HG03354 (cell line): Measurements from ENCODE around the gene PHF21A.
A peak's percentile ranks its signal among the peaks of the same experiment; 100 is the strongest.

Source experiments
- ATAC-seq: cut with Tn5 transposase; IDR thresholded peaks from one replicate; pipeline ENCODE4 v1.9.1; 2021; ENCODE audit warnings: mild to moderate bottlenecking; ENCODE audit not compliant: unreplicated experiment, poor library complexity, severe bottlenecking

Gene PHF21A

DNA sequence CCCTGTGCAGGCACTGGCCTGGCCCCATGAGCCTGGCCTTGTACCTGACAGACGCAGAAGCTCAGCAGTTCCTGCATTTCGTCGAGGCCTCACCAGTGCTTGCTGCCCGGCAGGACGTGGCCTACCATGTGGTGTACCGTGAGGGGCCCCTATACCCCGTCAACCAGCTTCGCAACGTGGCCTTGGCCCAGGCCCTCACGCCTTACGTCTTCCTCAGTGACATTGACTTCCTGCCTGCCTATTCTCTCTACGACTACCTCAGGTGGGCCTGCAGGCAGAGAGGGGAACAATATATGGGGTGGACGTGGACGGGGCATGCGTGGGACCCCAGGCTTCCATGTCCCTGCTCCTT lies 193.9 kb downstream of the PHF21A start:
- no peak for ATAC-seq

DNA sequence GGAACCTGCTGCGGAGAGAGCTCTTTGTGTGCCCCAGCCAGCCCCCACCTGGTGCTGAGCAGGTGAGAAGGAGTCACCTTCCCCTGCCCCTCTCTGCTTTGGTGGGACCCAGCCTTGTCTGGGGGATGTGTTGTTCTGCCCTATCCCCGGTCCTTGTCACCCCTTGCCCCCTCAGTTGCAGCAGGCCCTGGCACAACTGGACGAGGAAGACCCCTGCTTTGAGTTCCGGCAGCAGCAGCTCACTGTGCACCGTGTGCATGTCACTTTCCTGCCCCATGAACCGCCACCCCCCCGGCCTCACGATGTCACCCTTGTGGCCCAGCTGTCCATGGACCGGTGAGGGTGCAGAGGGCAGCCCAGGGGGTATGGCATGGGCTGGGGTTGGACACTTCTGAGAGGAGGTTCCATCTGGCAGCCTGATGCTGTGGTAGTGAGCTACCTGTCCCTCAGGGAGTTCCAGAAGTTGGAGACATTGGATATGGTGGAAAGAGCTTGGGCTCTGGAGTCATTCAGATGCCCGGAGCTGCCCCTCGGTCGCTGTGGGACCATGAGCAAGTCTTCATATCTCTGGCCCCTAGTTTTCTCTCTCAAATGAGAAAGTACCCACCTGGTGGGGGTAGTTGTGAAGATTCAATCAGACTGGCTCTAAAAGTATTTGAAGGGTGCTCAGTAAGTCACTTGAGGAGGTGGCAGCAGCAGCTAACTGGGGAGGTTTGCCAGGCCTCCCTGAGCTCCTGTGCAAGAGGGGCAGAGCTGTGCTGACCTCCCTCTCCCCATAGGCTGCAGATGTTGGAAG lies 194.5 kb downstream of the PHF21A start:
- ATAC-seq: no peak

DNA sequence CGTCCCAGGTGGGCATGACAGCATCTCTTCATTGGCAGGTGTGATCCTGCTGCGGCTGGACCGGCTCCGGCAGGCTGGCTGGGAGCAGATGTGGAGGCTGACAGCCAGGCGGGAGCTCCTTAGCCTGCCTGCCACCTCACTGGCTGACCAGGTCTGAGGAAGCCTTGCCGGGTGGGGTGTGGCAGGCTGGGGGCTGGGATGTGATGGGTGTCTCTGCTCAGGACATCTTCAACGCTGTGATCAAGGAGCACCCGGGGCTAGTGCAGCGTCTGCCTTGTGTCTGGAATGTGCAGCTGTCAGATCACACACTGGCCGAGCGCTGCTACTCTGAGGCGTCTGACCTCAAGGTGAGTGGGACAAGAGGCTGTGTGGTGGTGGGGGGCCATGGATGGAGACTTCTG lies 195.3 kb downstream of the PHF21A start:
- no peak for ATAC-seq

DNA sequence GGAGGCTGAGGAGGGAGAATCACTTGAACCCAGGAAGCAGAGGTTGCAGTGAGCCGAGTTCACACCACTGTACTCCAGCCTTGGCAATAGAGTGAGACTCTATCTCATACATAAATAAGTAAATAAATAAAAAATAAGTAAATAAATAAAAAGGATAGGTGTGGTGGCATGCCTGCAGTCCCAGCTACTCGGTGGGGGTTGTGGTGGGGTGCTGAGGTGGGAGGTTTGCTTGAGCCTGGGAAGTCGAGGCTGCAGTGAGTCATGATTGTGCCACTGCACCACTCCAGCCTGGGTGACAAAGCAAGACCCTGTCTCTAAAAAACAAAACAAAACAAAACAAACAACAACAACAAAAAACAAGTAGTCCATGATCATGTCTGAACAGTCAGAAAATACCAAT lies 195.7 kb downstream of the PHF21A start:
- ATAC-seq: no peak

DNA sequence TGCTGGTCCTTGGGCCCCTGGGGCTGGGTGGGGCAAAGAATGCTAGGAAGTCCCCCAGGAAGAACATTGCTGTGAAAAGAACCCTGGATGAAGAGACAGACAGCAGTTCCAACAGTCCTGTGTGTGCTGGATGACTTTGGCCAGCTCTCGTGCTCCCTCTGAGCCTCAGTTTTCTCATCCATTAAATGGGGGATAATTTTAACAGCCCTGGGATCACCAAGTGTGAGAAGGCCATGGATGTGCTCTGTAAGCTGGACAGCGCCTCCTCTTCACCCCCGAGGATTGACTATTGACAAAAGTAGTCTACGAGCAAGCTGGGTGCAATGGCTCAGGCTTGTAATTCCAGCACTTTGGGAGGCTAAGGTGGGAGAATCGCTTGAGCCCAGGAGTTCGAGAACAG lies 196.3 kb downstream of the PHF21A start:
- ATAC-seq: no peak

DNA sequence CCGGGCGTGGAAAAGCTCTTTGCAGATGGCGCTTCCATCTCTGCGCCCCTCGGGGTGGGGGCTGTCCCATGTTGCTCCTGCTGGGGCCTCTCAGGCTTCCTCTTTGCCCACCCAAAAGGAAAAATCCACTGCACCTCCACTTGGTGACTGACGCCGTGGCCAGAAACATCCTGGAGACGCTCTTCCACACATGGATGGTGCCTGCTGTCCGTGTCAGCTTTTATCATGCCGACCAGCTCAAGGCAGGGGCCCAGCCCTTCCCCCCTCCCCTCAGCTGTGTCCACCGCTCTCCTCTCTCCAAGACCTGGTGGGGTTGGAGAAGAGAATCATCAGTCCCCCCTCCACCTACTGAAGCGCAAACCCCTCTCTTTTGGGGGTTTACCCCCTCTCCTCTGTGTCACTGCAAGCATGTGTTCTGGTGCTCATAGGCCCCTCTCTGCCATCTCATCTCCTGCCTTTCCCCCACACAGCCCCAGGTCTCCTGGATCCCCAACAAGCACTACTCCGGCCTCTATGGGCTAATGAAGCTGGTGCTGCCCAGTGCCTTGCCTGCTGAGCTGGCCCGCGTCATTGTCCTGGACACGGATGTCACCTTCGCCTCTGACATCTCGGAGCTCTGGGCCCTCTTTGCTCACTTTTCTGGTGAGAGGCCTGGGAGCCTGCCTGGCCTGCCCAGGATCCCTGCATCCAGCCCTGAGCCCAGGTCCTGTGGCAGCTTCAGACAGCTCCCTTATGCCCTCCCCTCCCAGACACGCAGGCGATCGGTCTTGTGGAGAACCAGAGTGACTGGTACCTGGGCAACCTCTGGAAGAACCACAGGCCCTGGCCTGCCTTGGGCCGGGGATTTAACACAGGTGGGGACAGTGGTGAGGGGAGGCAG lies 197.0 kb downstream of the PHF21A start:
- ATAC-seq: no peak

DNA sequence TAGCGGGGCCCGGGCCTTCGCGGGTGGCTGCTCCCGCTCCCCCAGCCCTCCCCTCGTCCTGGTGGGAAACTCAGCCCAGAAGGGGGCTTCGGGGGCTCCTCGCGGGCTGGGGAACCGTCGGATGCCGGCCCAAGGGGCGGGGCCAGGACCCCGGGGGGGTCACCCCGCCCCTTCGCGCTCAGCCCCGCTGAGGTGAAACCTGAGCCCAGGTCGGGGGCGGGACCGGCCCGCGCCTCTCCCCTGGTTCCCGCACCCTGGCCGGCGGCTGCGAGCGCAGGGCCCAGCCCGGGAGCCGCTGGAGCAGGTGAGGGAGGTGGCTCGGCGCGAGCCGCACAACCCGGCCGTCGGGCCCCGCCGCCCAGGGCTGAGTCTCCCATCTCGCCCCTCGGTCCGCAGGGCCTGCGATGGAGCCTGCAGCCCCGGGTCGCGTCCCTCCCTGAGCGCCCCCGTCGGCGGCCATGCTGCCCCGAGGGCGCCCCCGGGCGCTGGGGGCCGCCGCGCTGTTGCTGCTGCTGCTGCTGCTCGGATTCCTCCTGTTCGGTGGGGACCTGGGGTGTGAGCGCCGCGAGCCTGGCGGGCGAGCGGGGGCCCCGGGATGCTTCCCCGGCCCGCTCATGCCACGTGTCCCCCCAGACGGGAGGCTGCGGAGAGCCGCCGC lies 198.7 kb downstream of the PHF21A start, which contains the start of gene LARGE2:
Gene LARGE2, plus strand, starts transcription at position 232 of the 658 bp plus-strand sequence. Its CDS starts 227 bp downstream, at position 459.
- no peak for ATAC-seq

DNA sequence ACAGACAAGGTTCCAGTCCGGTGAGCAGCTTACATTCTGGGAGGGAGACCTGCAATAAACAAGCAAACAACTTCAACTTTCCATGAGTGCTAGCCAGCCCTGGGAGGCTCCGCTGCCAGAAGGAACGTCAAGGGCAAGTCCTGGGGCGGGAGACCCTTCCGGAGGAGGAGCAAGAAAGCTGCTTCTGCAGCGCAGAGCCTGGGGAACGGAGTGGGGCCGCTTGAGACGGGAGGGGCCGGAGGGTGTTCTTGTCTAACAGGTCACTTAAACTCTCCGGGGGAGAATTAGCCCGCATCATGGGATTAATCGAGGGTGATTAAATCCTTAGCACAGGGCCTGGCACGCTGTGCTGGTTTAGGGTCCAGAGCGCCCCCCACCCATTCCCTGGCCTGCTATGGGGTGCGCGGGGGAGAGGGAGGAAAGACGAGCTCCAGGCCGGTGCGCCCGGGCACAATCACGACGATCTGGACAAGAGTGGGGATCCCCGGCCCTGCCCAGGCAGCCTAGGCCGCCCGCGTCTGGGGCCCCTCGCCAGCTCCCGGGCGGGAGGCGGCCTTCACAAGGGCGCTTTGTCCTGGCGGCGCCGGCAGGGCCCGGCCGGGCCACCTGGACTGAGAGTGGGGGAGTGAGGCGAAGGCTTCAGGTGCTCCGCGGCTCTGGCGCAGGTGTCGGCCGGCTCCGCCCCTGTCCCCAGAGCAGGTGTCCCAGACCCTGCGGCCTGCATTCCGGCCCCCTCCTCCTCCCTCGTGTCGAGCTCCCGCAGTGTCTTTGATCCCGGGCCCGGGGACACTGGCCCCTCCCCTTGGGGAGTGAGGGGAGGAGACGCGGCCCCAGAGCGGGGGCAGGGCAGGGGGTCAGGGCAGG lies 199.5 kb downstream of the PHF21A start:
- no peak for ATAC-seq

DNA sequence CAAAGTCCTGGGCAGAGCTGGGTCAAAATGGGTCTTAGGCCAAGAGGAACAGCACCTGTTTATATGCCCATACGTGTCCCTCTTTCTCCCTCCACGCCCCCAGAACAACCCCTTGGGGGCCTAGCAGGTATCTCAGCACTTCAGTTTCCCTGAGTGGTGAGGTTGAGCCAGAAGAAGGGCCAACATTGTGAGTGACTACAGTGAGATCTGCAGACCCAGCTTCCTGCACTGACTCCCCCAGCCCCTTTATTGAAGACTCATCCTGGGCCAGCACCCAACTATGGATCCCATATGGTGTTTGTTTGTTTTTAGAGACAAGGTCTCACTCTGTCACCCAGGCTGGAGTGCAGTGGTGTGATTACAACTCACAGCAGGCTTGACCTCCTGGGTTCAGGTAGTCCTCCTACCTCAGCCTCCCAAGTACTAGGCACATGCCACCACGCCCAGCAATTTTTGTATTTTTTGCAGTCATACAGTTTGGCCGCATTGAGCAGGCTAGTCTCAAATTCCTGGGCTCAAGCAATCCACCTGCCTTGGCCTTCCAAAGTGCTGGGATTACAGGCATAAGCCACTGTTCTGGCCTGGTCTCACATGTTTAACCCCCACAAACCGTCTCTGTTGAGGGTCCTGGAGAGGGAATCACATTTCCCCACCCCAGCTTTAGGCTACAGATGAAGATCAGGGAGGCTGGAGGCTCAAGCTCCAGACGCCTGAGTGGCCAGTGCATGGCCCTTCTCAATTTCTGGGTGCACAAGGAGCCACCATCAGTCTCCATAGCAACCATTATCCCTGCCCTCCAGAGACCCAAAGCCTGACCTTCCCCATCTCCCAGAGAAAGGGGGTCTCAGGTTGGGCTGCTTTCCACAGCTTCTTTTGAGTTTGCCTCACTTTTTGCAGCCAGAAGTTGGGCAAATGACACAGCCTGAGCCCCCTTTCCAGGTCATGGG lies 200.4 kb downstream of the PHF21A start:
- no peak for ATAC-seq

DNA sequence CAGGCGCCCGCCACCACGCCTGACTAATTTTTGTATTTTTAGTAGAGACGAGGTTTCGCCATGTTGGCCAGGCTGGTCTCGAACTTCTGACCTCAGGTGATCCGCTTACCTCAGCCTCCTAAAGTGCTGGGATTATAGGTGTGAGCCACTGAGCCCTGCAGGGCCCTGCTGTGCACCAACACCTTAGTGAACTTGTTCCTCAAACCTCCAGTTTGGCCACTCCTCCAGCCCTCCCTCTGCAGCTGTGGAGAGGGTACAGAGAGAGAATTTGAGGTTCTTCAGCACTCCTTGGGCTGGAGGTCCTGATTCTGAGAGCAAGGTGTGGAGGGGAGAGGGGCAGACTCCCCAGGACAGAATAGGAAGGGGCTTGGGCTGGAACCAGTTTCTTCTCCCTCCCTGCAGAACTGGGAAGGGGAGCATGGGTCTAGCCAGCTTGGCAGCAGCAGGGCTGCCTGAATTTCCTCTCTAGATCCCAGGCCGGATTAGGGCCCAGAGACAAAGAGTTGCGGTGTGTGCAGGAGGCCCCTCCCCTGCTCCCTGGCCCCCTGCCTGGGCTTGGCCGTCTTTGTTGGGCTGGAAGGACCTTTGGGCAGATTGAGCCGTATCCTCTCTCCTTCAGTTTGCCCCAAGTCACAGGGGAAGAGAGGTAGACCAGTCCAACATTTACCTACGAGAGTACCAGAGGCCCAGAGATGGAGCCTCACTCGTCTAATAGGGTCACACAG lies 201.3 kb downstream of the PHF21A start:
- ATAC-seq: no peak

DNA sequence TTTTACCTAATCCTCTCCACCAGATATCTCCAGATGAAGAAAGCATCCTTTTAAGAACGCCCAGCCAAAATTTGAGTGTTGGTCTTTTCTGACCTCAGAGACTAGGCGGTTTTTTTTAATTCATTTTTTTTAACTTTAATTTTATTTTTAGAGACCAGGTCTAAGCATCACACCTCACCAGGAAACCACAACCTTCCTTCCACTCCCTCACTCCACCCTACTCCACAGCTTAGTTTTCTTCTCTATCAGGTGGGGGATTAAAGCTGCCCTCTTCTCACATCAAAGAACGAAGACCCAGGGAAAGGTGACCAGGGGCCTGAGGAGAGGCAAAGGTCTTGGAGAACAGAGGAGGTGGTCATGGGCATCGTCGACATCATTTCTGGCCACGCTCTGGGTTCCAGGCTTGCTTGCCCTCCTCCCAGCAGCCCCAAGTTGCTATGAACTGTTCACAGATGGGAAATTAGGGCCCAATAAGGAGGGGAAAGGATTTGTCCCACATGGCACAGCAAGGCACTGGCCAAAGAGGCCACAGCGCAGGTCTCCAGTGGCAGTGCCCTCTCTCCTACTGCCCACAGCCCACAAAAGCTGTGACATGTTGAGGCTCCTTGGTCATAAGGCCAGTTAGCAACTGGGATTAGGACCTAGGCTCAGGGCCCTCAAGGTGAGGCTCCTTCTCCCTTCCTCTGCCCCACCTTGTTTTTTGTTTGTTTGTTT lies 202.1 kb downstream of the PHF21A start:
- ATAC-seq: no peak

DNA sequence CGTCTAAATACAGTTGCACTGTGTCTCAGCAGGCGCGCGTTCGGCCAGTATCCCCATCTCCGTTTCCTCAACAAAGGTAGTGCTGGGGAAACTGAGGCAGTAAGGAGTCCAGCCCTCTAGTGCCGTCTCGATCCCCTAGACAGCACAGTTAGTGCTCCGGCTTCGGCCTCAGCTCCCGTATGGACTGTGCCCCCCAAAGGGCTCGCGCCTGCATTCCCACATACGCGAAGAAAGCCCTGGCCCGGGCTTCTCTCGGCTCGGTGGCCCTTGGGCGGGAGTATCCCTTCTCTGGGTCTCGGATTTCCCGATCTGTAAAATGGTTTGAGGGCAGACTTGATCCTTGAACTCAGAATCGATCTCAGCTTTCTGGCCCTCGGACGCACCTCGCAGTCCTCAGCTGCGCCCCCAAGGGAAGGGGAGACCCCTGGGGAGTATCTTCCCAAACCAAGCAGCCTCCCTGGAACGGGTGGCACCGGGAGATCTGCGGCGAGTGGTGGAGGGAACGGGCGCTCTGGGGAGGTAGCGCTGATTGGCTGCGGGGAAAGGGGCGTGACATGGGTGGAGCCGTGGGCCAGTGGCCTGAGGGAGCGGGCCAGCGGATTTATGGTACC lies 202.8 kb downstream of the PHF21A start:
- ATAC-seq: peak; percentile 32

DNA sequence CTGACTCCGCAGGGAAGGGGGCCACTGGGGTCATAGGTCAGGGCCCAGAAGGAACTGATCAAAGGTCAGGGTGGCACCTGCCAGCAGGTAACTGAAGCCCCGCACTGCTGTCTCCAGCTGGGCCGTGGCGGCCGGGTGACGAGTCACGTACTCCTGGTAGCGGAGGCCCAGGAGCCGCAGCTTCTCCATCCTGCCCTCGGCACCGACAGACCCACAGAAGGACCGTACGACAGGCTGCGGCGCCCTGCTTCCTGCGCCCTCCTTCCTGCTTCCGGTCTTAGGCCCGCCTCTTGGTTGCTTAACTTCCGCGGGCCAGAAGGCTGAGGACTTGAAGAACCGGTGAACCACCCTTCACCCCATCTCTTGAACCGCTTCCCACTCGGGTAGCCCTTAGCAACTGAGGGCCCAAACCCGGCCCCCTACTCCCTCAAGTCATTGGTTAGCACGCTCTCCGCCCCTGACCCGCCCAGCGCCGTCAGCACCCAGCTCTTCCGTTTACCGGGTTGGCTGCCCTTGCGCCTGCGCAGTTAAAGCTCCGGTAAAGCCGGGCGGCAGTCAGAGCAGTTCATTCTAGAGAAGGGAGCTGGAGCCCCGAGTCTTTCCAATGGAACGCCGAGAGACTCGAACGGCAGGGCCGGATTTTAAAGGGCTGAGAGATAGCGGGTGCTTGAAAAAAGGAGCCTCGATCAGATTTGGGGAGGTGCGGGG lies 203.5 kb downstream of the PHF21A start, which contains the start of gene PEX16:
Gene PEX16, minus strand, starts transcription at position 255 of the 708 bp plus-strand sequence. Its CDS starts 66 bp downstream, at position 189.
- peak; percentile 92 for ATAC-seq

DNA sequence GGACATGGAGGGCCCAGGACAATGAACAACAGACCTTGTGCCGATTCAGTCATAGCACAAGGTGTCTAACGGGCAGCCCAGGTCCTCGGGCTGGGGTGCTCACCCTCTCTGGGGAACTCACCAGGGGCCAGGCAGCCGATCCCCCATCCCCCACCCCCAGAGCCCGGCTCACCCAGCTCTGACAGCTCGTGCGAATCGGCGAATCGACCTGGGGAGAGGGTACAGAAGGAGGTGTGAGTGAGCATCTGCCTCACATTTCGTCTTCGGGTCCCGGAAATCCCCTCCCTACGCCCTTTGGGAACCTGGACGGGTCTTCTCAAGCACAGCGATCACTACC lies 204.0 kb downstream of the PHF21A start:
- ATAC-seq: no peak

DNA sequence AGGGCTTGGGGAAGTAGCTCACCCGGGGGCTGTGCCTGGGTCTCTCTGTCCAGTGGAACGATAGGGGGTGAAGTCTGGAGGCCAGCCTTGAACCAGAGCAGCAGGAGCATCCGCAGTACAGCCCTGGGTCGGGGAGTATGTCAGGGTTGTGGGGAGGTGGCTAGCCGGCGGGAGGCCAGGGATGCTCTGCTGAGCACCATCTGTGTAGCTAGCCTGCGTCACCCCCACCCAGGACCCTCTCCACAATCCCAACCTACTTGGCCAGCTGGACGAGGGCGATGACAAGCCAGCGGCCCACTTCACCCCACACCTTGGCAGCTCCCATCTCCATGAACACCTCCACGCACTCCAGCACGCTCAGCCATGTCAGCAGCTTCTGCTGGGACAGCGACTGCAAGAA lies 205.8 kb downstream of the PHF21A start:
- no peak for ATAC-seq

DNA sequence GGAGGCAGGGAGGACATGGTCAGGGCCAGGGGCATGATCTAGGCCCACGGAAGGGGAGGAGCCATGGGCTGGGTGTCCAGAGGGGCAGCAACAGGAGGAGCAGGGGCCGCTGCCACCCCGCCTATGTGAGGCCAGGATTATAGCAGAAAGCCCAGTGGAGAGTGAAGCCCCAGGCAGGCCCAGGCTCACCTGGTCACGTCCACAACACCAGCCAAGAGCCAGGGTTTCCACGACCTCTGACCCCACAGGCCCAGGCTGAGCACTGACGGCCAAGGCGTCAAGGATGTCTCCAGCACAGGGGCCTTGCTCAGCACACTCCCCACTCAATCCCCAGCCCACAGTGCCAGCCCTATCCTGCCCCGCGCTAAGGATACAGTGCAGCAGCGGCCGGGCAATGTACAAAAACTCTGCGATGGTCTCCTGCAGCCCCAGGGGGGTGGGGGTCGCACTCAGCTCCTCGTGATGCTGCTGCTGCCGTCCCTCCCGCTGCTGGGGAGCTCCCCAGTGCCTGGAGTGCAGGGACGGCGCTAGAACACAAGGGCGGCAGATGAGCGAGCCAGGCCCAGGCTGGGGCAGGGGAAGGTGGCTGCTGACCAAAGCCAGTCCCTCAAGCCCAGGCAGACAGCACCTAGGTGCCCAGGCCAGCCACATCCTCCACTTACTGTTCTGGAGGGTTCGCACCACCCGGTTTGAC lies 207.2 kb downstream of the PHF21A start:
- ATAC-seq: no peak
